Umbilical cord (tissue), 1 donor: ENCODE measurements around the gene RXRA. TPM values are rescaled to one million over a fixed set of nuclear protein-coding genes. Genes with fewer than 3 reads are reported as not detected.

ENCODE experiments used
- total RNA-seq: library from RNA; depleted of rRNA; stranded (reverse); fragments of >200 nt; gene quantifications from one replicate; pipeline ENCODE4 v1.2.3, GENCODE V29; 2014; ENCODE audit warnings: low replicate concordance; ENCODE audit not compliant: insufficient read depth

Gene RXRA
- total RNA-seq, 1 donor from 2014 or later, result 15.9 TPM

Other genes with a start within 250 kb of the RXRA start
- gene WDR5, start 190.4 kb upstream of the RXRA start, total RNA-seq, result 22.1 TPM
- gene RNU6ATAC, start 161.9 kb upstream of the RXRA start, total RNA-seq, result not detected